H9 (cell line): ENCODE data around the gene NLE1. TPM values are rescaled to one million over a fixed set of nuclear protein-coding genes. Genes with fewer than 3 reads are reported as not detected.

Experiments used
- DNase-seq: peaks from one replicate; pipeline ENCODE4 v3.0.0-alpha.2; 2017
- H2AFZ ChIP-seq: one replicate; pipeline ENCODE4 v1.6.1; 2013; ENCODE audit warnings: mild to moderate bottlenecking, low read length, control low read depth, moderate library complexity
- H2AK5ac ChIP-seq: 2 replicates; pipeline ENCODE4 v1.6.1; 2013; ENCODE audit warnings: low read length, control low read depth, mixed read lengths; ENCODE audit not compliant: insufficient read length
- H2BK120ac ChIP-seq: one replicate; pipeline ENCODE4 v1.6.1; 2013; ENCODE audit warnings: low read depth, mild to moderate bottlenecking, low read length, control low read depth, inconsistent platforms; ENCODE audit not compliant: poor library complexity, severe bottlenecking
- H2BK12ac ChIP-seq: 2 replicates; pipeline ENCODE4 v1.6.1; 2013; ENCODE audit warnings: low read length, control low read depth, mixed read lengths, low read depth; ENCODE audit not compliant: insufficient read length
- H2BK15ac ChIP-seq: 2 replicates; pipeline ENCODE4 v1.6.1; 2013; ENCODE audit warnings: low read depth, low read length, control low read depth
- H2BK20ac ChIP-seq: one replicate; pipeline ENCODE4 v1.6.1; 2013; ENCODE audit warnings: low read depth, mild to moderate bottlenecking, low read length, control low read depth, inconsistent platforms; ENCODE audit not compliant: poor library complexity, severe bottlenecking
- H2BK5ac ChIP-seq: 2 replicates; pipeline ENCODE4 v1.6.1; 2013; ENCODE audit warnings: low read length, control low read depth, mixed read lengths; ENCODE audit not compliant: insufficient read length
- H3K14ac ChIP-seq: 2 replicates; pipeline ENCODE4 v1.6.1; 2013; ENCODE audit warnings: low read length, control low read depth; ENCODE audit not compliant: insufficient read depth
- H3K18ac ChIP-seq: 2 replicates; pipeline ENCODE4 v1.6.1; 2013; ENCODE audit warnings: low read depth, mild to moderate bottlenecking, mixed read lengths, low read length, control low read depth; ENCODE audit not compliant: insufficient read length
- H3K23ac ChIP-seq: 2 replicates; pipeline ENCODE4 v1.6.1; 2013; ENCODE audit warnings: low read length, control low read depth, mixed read lengths, low read depth; ENCODE audit not compliant: insufficient read length
- H3K23me2 ChIP-seq: 2 replicates; pipeline ENCODE4 v1.6.1; 2013; ENCODE audit warnings: low read depth, mild to moderate bottlenecking, mixed read lengths, low read length, control low read depth; ENCODE audit not compliant: insufficient read length, poor library complexity, severe bottlenecking
- H3K27ac ChIP-seq: 2 replicates; pipeline ENCODE4 v1.5.1; 2013; ENCODE audit warnings: low read length, control low read depth, mixed read lengths, low read depth; ENCODE audit not compliant: insufficient read length
- H3K27me3 ChIP-seq: 2 replicates; pipeline ENCODE4 v1.6.1; 2013; ENCODE audit warnings: low read length, control low read depth, inconsistent platforms; ENCODE audit not compliant: insufficient read depth
- H3K4ac ChIP-seq: 2 replicates; pipeline ENCODE4 v1.6.1; 2013; ENCODE audit warnings: low read depth, mild to moderate bottlenecking, control low read depth, inconsistent platforms, low read length, moderate library complexity
- H3K4me1 ChIP-seq: 2 replicates; pipeline ENCODE4 v1.6.1; 2013; ENCODE audit warnings: low read length, control low read depth, inconsistent platforms; ENCODE audit not compliant: insufficient read depth
- H3K4me2 ChIP-seq: 2 replicates; pipeline ENCODE4 v1.6.1; 2013; ENCODE audit warnings: low read length, control low read depth, mixed read lengths; ENCODE audit not compliant: insufficient read length, insufficient read depth
- H3K56ac ChIP-seq: 2 replicates; pipeline ENCODE4 v1.6.1; 2013; ENCODE audit warnings: low read depth, mild to moderate bottlenecking, mixed read lengths, low read length, control low read depth; ENCODE audit not compliant: insufficient read length
- H3K79me1 ChIP-seq: 2 replicates; pipeline ENCODE4 v1.6.1; 2013; ENCODE audit warnings: low read depth, mild to moderate bottlenecking, moderate library complexity, low read length, control low read depth, inconsistent platforms; ENCODE audit not compliant: insufficient read depth, poor library complexity, severe bottlenecking
- H3K79me2 ChIP-seq: 2 replicates; pipeline ENCODE4 v1.6.1; 2013; ENCODE audit warnings: low read length, control low read depth, inconsistent platforms; ENCODE audit not compliant: insufficient read depth
- H3K9ac ChIP-seq: 2 replicates; pipeline ENCODE4 v1.6.1; 2013; ENCODE audit warnings: low read length, control low read depth, mixed read lengths; ENCODE audit not compliant: insufficient read length; ENCODE audit errors: extremely low read depth
- H3K9me3 ChIP-seq: one replicate; pipeline ENCODE4 v1.6.1; 2013; ENCODE audit warnings: low read depth, low read length, inconsistent platforms; ENCODE audit not compliant: control insufficient read depth
- H3T11ph ChIP-seq: one replicate; pipeline ENCODE4 v1.6.1; 2013; ENCODE audit warnings: mild to moderate bottlenecking, low read length, control low read depth, inconsistent platforms
- H4K20me1 ChIP-seq: one replicate; pipeline ENCODE4 v1.6.1; 2013; ENCODE audit not compliant: control insufficient read depth, insufficient read length, insufficient read depth
- H4K5ac ChIP-seq: 2 replicates; pipeline ENCODE4 v1.6.1; 2013; ENCODE audit warnings: low read depth, mild to moderate bottlenecking, mixed read lengths, low read length, control low read depth; ENCODE audit not compliant: insufficient read length
- H4K8ac ChIP-seq: replicated peaks from 2 replicates; pipeline ENCODE4 v1.6.1; 2013; ENCODE audit warnings: low read length, control low read depth, mixed read lengths, low read depth; ENCODE audit not compliant: insufficient read length
- H4K91ac ChIP-seq: 2 replicates; pipeline ENCODE4 v1.6.1; 2013; ENCODE audit warnings: low read depth, mild to moderate bottlenecking, moderate library complexity, mixed read lengths, low read length, control low read depth; ENCODE audit not compliant: insufficient read length
- H3K27ac Mint-ChIP-seq, 3 experiments: 2 replicates in 2 of 3; 3 replicates in 1 of 3; pipeline ENCODE4 v1.8.0; 2020 to 2021; ENCODE audit warnings: mixed read lengths in 3 of 3, mild to moderate bottlenecking in 1 of 3, moderate library complexity in 1 of 3
- H3K27me3 Mint-ChIP-seq: 2 replicates; pipeline ENCODE4 v1.8.0; 2021; ENCODE audit warnings: low read depth, mild to moderate bottlenecking, moderate library complexity, mixed read lengths
- H3K36me3 Mint-ChIP-seq, 3 experiments: 2 replicates in 2 of 3; 3 replicates in 1 of 3; pipeline ENCODE4 v1.8.0; 2020 to 2021; ENCODE audit warnings: low read depth in 3 of 3, mixed read lengths in 3 of 3; ENCODE audit not compliant: insufficient read depth in 1 of 3
- H3K4me1 Mint-ChIP-seq, 2 experiments: 2 replicates each; pipeline ENCODE4 v1.8.0; 2020; ENCODE audit warnings: mixed read lengths in 2 of 2
- H3K4me3 Mint-ChIP-seq, 2 experiments: 2 replicates in 1 of 2; 3 replicates in 1 of 2; pipeline ENCODE4 v1.8.0; 2020 to 2021; ENCODE audit warnings: mild to moderate bottlenecking in 2 of 2, mixed read lengths in 2 of 2, moderate library complexity in 1 of 2
- H3K9me3 Mint-ChIP-seq, 2 experiments: 2 replicates in 1 of 2; 3 replicates in 1 of 2; pipeline ENCODE4 v1.8.0; 2020; ENCODE audit warnings: mild to moderate bottlenecking in 2 of 2, mixed read lengths in 2 of 2, moderate library complexity in 1 of 2
- CTCF ChIP-seq: fragments of 200-600 bp; sonication (generic); conservative IDR thresholded peaks from 3 replicates; pipeline ENCODE4 v1.8.0; 2021; ENCODE audit warnings: antibody characterized with exemption, mild to moderate bottlenecking
- WGBS: extraction: QIAGEN DNeasy Blood & Tissue Kit; methylation state at CpG from one replicate; pipeline ENCODE4 v1.1.7; 2013; ENCODE audit warnings: missing lambda C conversion rate, low lambda C conversion rate, mixed read lengths; ENCODE audit not compliant: insufficient read length; ENCODE audit errors: extremely low coverage; 5-methylcytosine and 5-hydroxymethylcytosine counted together
- total RNA-seq: library from RNA; stranded (reverse); gene quantifications from 2 replicates; pipeline ENCODE4 v1.2.1, GENCODE V29; 2021

Gene NLE1
- total RNA-seq, 1 experiment from 2014 or later = 43.9 TPM

- Histone ChIP-seq H3K27ac (no peak overlapping the region), H3K9ac (no peak overlapping the region), H4K20me1 (no peaks in the 10 kb centered on the region), H2AFZ (no peak overlapping the region), H3K4me1 (no peaks in the 10 kb centered on the region), H2BK12ac (no peak overlapping the region), H3K4me2 (no peak overlapping the region), H3K23ac (no peak overlapping the region), H4K8ac (no peak overlapping the region), H2BK15ac (no peak overlapping the region), H3K79me2 (no peaks in the 10 kb centered on the region), H2BK20ac (no peak overlapping the region), H3K23me2 (no peaks in the 10 kb centered on the region), H2BK120ac (no peak overlapping the region), H3K4ac (no peak overlapping the region), H3K79me1 (no peaks in the 10 kb centered on the region), H2BK5ac (no peak overlapping the region), H3K9me3 (no peaks in the 10 kb centered on the region), H4K91ac (no peak overlapping the region), H4K5ac (no peak overlapping the region), H3K56ac (no peak overlapping the region), H3K18ac (no peak overlapping the region), H3T11ph (no peak overlapping the region), H3K27me3 (no peaks in the 10 kb centered on the region), H3K14ac (no peak overlapping the region), H2AK5ac (no peak overlapping the region)
- H3K9me3 Mint-ChIP-seq = peaks cover 20 to 21% of the 10 kb centered on the region in 2 experiments
- H3K36me3 Mint-ChIP-seq = peaks cover 5 to 7% (median 5%) of the 10 kb centered on the region in 3 experiments
- no CpG with 5 or more reads among the region's 11 CpGs for WGBS
- peaks cover 4% of the 10 kb centered on the region for H3K27me3 Mint-ChIP-seq
- no peak overlapping the region for H3K4me3 Mint-ChIP-seq
- no peaks in the 10 kb centered on the region for H3K4me1 Mint-ChIP-seq
- H3K27ac Mint-ChIP-seq = no peak overlapping the region
- no peak for TF ChIP-seq CTCF
- no peak for DNase-seq
Measured at GRCh38 chr17:35191001-35191695, 49.0 kb upstream of the NLE1 start.
